NCI-H748 (cell line): ENCODE data around the gene CRYGN.

Experiments used
- DNase-seq: peaks from one replicate; lab custom pipeline; 2025; ENCODE audit not compliant: unreplicated experiment; lab: John Stamatoyannopoulos, UW

The CRYGN gene

GRCh38 chr7:151381348-151382078 is 58.4 kb downstream of the CRYGN start:
- DNase-seq, result peak; percentile 70

- DNase-seq, result no peak
Observed at GRCh38 chr7:151381098-151381347, 58.9 kb downstream of the CRYGN start.

GRCh38 chr7:151380199-151381097 is 59.5 kb downstream of the CRYGN start:
- peak; percentile 24 for DNase-seq

- DNase-seq, result no peak
Observed at GRCh38 chr7:151379534-151380198, 60.3 kb downstream of the CRYGN start.

GRCh38 chr7:151379193-151379520 is 60.8 kb downstream of the CRYGN start:
- no peak for DNase-seq
